Measurements from ENCODE around the gene NEMP2. TPM values are rescaled to one million over a fixed set of nuclear protein-coding genes. Genes with fewer than 3 reads are reported as not detected.

Gene NEMP2
- total and polyA plus RNA-seq, 2 of the 8 experiments (the other 6 are each of a cell fraction or from before 2014, with no cell fraction given): 3.1 to 5.3 TPM

DNA sequence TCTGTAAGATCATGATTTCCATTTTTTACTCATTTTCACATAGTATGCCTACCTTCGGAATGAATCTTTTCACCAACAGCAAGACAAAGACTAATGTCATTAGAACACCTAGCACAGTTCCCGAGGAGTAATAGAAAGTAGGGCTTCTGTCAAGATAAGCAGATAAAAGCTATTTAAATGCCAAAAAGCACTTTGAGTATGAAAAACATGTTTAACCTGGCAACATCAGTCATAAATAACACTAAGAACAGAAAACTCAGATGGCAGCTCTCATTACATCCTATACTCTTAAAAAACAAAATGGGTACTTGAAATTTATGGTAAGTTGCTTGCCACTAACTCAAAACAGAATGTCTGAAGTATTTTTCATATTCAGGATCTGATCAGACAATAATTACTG, 17.1 kb downstream of the NEMP2 start:
- H4K91ac ChIP-seq (replicated peaks; ENCODE audit: insufficient read length, low read length): no peak overlapping the region
- H3K36me3 ChIP-seq (ENCODE audit: control insufficient read depth in 2 of 4, insufficient read depth in 4 of 4, low read length in 3 of 4): no peaks in the 10 kb centered on the region
- no peak overlapping the region for H2BK20ac ChIP-seq (ENCODE audit: low read length)
- no peak overlapping the region for H3K18ac ChIP-seq (ENCODE audit: extremely low read depth, low read length)
- no peak overlapping the region for H2AFZ ChIP-seq (ENCODE audit: low read length)
- H3K4me2 ChIP-seq (ENCODE audit: insufficient read depth in 1 of 2, low read depth in 2 of 2, low read length in 2 of 2): no peak overlapping the region
- no peaks in the 10 kb centered on the region for H3K23me2 ChIP-seq (ENCODE audit: low read depth, low read length)
- no peaks in the 10 kb centered on the region for H3K4me1 ChIP-seq (replicated peaks in 1 of 4; ENCODE audit: control insufficient read depth in 3 of 4, insufficient read depth in 4 of 4, low read length in 3 of 4)
- no peak overlapping the region for H2BK120ac ChIP-seq (replicated peaks; ENCODE audit: low read depth, low read length)
- no peak overlapping the region for H3K23ac ChIP-seq (ENCODE audit: insufficient read length)
- H3K4me3 ChIP-seq (ENCODE audit: extremely low read depth in 1 of 4, insufficient read depth in 2 of 4, low read depth in 3 of 4, low read length in 4 of 4): no peak overlapping the region
- H3K9ac ChIP-seq (replicated peaks in 1 of 4; ENCODE audit: extremely low read depth in 1 of 4, low read depth in 3 of 4, low read length in 3 of 4): no peak overlapping the region
- H2AK5ac ChIP-seq (ENCODE audit: low read depth, low read length): no peak overlapping the region
- no peak for FAIRE-seq
- no peak overlapping the region for H3K4ac ChIP-seq (replicated peaks; ENCODE audit: insufficient read length, low read depth, low read length)
- ChIA-PET CTCF (ENCODE audit: partially characterized antibody) (interaction anchor here (0.6 to 1.3 kb wide), 5 partner anchors 10 to 174 kb away, joined by 3 to 4 read pairs (median 3); partner anchors contain the start of gene INPP1), POLR2A (ENCODE audit: partially characterized antibody) (no interaction called here)
- H3K79me2 ChIP-seq (ENCODE audit: control insufficient read depth in 1 of 2, insufficient read depth in 2 of 2, low read length in 2 of 2): no peaks in the 10 kb centered on the region
- H4K5ac ChIP-seq (ENCODE audit: insufficient read length, low read depth, low read length): no peak overlapping the region
- H2BK15ac ChIP-seq (ENCODE audit: low read length): no peak overlapping the region
- TF ChIP-seq, protein P1, sequence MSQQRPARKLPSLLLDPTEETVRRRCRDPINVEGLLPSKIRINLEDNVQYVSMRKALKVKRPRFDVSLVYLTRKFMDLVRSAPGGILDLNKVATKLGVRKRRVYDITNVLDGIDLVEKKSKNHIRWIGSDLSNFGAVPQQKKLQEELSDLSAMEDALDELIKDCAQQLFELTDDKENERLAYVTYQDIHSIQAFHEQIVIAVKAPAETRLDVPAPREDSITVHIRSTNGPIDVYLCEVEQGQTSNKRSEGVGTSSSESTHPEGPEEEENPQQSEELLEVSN (IDR thresholded peaks at IDR 0.05): no peak
- TF ChIP-seq BACH1 (IDR thresholded peaks at IDR 0.05; ENCODE audit: low read length): no peak
- TF ChIP-seq, protein P2, sequence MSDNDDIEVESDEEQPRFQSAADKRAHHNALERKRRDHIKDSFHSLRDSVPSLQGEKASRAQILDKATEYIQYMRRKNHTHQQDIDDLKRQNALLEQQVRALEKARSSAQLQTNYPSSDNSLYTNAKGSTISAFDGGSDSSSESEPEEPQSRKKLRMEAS (IDR thresholded peaks at IDR 0.05): no peak
- no peak for TF ChIP-seq BRCA1 (IDR thresholded peaks at IDR 0.05; ENCODE audit: low read depth, low read length)
- TF ChIP-seq BCL11A (IDR thresholded peaks at IDR 0.05; ENCODE audit: low read depth in 2 of 2, low read length in 2 of 2): no peak
- no peak for TF ChIP-seq SUZ12 (IDR thresholded peaks at IDR 0.05; ENCODE audit: low read length)
- TF ChIP-seq TCF12 (IDR thresholded peaks at IDR 0.05; ENCODE audit: low read depth, low read length): no peak
- TF ChIP-seq ZNF274 (IDR thresholded peaks at IDR 0.05; ENCODE audit: borderline replicate concordance, extremely low read depth, low read length): no peak
- TF ChIP-seq, protein P3, sequence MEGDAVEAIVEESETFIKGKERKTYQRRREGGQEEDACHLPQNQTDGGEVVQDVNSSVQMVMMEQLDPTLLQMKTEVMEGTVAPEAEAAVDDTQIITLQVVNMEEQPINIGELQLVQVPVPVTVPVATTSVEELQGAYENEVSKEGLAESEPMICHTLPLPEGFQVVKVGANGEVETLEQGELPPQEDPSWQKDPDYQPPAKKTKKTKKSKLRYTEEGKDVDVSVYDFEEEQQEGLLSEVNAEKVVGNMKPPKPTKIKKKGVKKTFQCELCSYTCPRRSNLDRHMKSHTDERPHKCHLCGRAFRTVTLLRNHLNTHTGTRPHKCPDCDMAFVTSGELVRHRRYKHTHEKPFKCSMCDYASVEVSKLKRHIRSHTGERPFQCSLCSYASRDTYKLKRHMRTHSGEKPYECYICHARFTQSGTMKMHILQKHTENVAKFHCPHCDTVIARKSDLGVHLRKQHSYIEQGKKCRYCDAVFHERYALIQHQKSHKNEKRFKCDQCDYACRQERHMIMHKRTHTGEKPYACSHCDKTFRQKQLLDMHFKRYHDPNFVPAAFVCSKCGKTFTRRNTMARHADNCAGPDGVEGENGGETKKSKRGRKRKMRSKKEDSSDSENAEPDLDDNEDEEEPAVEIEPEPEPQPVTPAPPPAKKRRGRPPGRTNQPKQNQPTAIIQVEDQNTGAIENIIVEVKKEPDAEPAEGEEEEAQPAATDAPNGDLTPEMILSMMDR (IDR thresholded peaks at IDR 0.05; ENCODE audit: control extremely low read depth in 1 of 3, insufficient read depth in 1 of 3, low read depth in 1 of 3, low read length in 3 of 3): no peak
- no peak for TF ChIP-seq MAFK (IDR thresholded peaks at IDR 0.05; ENCODE audit: low read depth, low read length)
- TF ChIP-seq CHD1 (IDR thresholded peaks at IDR 0.05; ENCODE audit: low read depth, low read length): no peak
- TF ChIP-seq POU5F1 (IDR thresholded peaks at IDR 0.05; ENCODE audit: low read depth, low read length): no peak
- no peak overlapping the region for H3K14ac ChIP-seq (ENCODE audit: insufficient read length)
- H3K27me3 ChIP-seq (replicated peaks in 1 of 4; ENCODE audit: control insufficient read depth in 3 of 4, extremely low read depth in 1 of 4, insufficient read depth in 3 of 4, low read length in 3 of 4): no peaks in the 10 kb centered on the region
- H3K27ac ChIP-seq (ENCODE audit: low read depth, low read length): no peak overlapping the region
- no peak overlapping the region for H3K56ac ChIP-seq (replicated peaks; ENCODE audit: insufficient read length, low read depth, low read length)
- no peak overlapping the region for H2BK5ac ChIP-seq (ENCODE audit: low read depth, low read length)
- no peaks in the 10 kb centered on the region for H4K20me1 ChIP-seq (replicated peaks in 1 of 2; ENCODE audit: control insufficient read depth in 1 of 2, insufficient read depth in 2 of 2, low read length in 2 of 2)
- H4K8ac ChIP-seq (ENCODE audit: extremely low read depth, insufficient read depth, low read length): no peak overlapping the region
- H2BK12ac ChIP-seq (ENCODE audit: low read depth, low read length): no peak overlapping the region
- WGBS, 2 experiments (ENCODE audit: extremely low coverage in 1 of 2, insufficient coverage in 1 of 2, insufficient read length in 1 of 2, insufficient replicate concordance in 2 of 2, low coverage in 1 of 2, low lambda C conversion rate in 2 of 2, missing lambda C conversion rate in 1 of 2): 93% methylated on average over 2 of the region's 2 CpGs; no CpG with 5 or more reads in 1 of the 2 experiments
- H3K79me1 ChIP-seq (ENCODE audit: low read depth, low read length): no peaks in the 10 kb centered on the region
- H3K9me3 ChIP-seq (ENCODE audit: insufficient read depth in 2 of 2, low read depth in 1 of 2, low read length in 1 of 2): no peaks in the 10 kb centered on the region
- no peak for DNase-seq (ENCODE audit: low read depth in 1 of 2, low spot score in 2 of 2)

Measured in H1 (cell line).